Endothelial cell of umbilical vein (primary cell): ENCODE measurements around the gene CCM2.

Source experiments
- EZH2 ChIP-seq: IDR thresholded peaks from 2 replicates; pipeline ENCODE4 v1.6.1; 2012; ENCODE audit warnings: borderline replicate concordance, low read depth, mild to moderate bottlenecking, moderate library complexity, low read length, inconsistent platforms; ENCODE audit not compliant: severe bottlenecking
- POLR2A ChIP-seq: IDR thresholded peaks from 2 replicates; pipeline ENCODE4 v1.6.1; 2012; ENCODE audit warnings: low read depth, mild to moderate bottlenecking, control low read depth, low read length
- TF ChIP-seq, protein P1 (sequence below), 2 donors: IDR thresholded peaks; 1 replicate in 1 of 2; 2 replicates in 1 of 2; pipeline ENCODE4 v1.5.1; 2011; ENCODE audit warnings: low read length in 2 of 2, mild to moderate bottlenecking in 2 of 2, moderate library complexity in 2 of 2, control low read depth in 1 of 2, inconsistent platforms in 1 of 2, low read depth in 1 of 2; ENCODE audit not compliant: insufficient read depth in 1 of 2; ENCODE audit errors: extremely low read depth in 1 of 2

DNA sequence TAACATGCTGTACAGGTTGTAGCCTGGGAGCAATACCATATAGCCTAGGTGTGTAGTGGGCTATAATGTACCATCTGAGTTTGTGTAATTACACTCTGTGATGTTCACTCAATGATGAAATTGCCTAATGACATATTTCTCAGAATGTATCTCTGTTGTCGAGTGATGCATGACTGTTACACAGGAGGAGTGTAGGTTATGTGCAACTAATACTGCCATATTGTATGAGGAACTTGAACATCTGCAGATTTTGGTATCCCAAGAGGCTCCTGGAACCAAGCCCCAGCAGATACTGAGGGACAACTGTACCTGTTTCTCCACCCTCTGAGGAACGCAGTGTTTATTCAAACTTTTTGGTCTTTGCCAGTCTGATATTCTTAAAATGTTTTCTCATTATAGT lies 50.2 kb downstream of the CCM2 start:
- no peak for TF ChIP-seq POLR2A
- TF ChIP-seq EZH2, result no peak
- TF ChIP-seq, protein P1, sequence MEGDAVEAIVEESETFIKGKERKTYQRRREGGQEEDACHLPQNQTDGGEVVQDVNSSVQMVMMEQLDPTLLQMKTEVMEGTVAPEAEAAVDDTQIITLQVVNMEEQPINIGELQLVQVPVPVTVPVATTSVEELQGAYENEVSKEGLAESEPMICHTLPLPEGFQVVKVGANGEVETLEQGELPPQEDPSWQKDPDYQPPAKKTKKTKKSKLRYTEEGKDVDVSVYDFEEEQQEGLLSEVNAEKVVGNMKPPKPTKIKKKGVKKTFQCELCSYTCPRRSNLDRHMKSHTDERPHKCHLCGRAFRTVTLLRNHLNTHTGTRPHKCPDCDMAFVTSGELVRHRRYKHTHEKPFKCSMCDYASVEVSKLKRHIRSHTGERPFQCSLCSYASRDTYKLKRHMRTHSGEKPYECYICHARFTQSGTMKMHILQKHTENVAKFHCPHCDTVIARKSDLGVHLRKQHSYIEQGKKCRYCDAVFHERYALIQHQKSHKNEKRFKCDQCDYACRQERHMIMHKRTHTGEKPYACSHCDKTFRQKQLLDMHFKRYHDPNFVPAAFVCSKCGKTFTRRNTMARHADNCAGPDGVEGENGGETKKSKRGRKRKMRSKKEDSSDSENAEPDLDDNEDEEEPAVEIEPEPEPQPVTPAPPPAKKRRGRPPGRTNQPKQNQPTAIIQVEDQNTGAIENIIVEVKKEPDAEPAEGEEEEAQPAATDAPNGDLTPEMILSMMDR (IDR thresholded peaks at IDR 0.05; ENCODE audit: extremely low read depth in 1 of 2, insufficient read depth in 1 of 2, low read depth in 1 of 2, low read length in 2 of 2), result no peak
